Brain microvascular endothelial cell (primary cell): ENCODE measurements around the gene CERS6.
A peak's percentile ranks its signal among the peaks of the same experiment; 100 is the strongest.

ENCODE experiments used
- DNase-seq: peaks from one replicate; pipeline ENCODE4 v3.0.0-alpha.2; 2020
- H3K27ac ChIP-seq: fragments of 250-450 bp; sonication (Bioruptor Pico); 2 replicates; pipeline ENCODE4 v1.5.1; 2020; ENCODE audit warnings: mild to moderate bottlenecking, moderate library complexity
- H3K27me3 ChIP-seq: fragments of 250-450 bp; sonication (Bioruptor Pico); replicated peaks from 2 replicates; pipeline ENCODE4 v1.5.1; 2020; ENCODE audit warnings: mild to moderate bottlenecking
- H3K36me3 ChIP-seq: fragments of 250-450 bp; sonication (Bioruptor Pico); replicated peaks from 2 replicates; pipeline ENCODE4 v1.5.1; 2020; ENCODE audit warnings: mild to moderate bottlenecking
- H3K4me3 ChIP-seq: 2 replicates; pipeline ENCODE4 v1.5.1; 2011; ENCODE audit warnings: low read depth, mild to moderate bottlenecking, control low read depth, low read length, moderate library complexity
- CTCF ChIP-seq: IDR thresholded peaks from 2 replicates; pipeline ENCODE4 v1.5.1; 2011; ENCODE audit warnings: low read depth, mild to moderate bottlenecking, moderate library complexity, low read length, control low read depth, inconsistent platforms; ENCODE audit errors: missing control alignments
- in situ Hi-C: cut with HindIII; loops from 2 replicates; pipeline ENCODE4 v1.10.0; 2017; ENCODE audit warnings: low sequenced_read_pairs, low pct_ligation_motif_present

CERS6 gene

GRCh38 chr2:168448980-168449379 lies 7.1 kb upstream of the CERS6 start:
- in situ Hi-C loops, result no loop called here
- DNase-seq, result no peak
- H3K36me3 ChIP-seq, result no peaks in the 10 kb centered on the region
- no peak overlapping the region for H3K4me3 ChIP-seq
- H3K27ac ChIP-seq, result no peak overlapping the region
- no peak for TF ChIP-seq CTCF
- no peaks in the 10 kb centered on the region for H3K27me3 ChIP-seq

- no peaks in the 10 kb centered on the region for H3K27me3 ChIP-seq
- TF ChIP-seq CTCF, result no peak
- no peak overlapping the region for H3K4me3 ChIP-seq
- peak; percentile 40 for DNase-seq
- no peaks in the 10 kb centered on the region for H3K36me3 ChIP-seq
- in situ Hi-C loops, result no loop called here
- H3K27ac ChIP-seq, result no peak overlapping the region
These were observed 6.7 kb upstream of the CERS6 start for GRCh38 chr2:168449419-168449818.

DNA sequence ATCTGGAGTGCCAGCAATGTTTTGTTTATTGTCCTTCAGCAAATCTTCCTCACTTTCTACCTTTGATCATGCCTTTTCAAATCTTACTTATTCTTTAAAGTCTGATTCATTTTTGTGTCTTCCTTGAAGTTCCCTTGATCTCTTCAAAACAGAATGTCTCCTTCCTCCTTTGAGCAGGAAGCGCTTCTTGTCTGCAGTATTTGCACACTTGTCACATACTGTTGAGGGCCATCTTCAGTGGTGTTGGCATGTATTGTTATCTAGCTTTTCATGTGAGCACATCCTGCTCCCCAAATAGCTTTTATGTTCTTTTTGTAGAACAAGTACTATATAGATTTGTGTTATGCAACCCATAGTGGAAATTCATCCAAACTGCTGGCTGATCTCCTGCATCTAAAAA lies 5.9 kb upstream of the CERS6 start:
- Histone ChIP-seq H3K36me3 (no peaks in the 10 kb centered on the region), H3K27ac (no peak overlapping the region), H3K4me3 (no peak overlapping the region), H3K27me3 (no peaks in the 10 kb centered on the region)
- TF ChIP-seq CTCF, result no peak
- no peak for DNase-seq
- in situ Hi-C loops, result no loop called here

GRCh38 chr2:168450732-168451131 lies 5.3 kb upstream of the CERS6 start:
- no peak overlapping the region for H3K4me3 ChIP-seq
- in situ Hi-C loops, result no loop called here
- H3K27ac ChIP-seq, result no peak overlapping the region
- no peaks in the 10 kb centered on the region for H3K27me3 ChIP-seq
- TF ChIP-seq CTCF, result no peak
- no peaks in the 10 kb centered on the region for H3K36me3 ChIP-seq
- no peak for DNase-seq

DNA sequence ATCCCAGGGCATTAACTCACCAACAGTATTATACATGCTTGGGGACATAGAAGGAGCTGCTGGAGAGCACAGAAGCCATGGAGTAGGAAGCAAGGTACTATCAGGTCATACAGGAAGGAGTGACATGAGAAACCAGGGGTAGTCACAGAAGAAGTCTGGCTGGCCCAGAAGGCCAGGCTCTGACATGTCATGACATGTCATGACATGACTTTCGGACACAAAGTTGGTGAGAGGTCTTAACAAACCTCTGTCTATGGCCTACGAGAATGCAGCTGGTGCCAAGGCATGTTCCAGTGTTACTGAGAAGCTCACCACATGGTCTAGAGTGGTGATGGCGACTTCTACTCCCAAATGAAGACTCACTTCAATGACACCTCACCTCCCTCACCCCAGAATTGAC lies 3.3 kb upstream of the CERS6 start:
- DNase-seq, result no peak
- H3K36me3 ChIP-seq, result no peaks in the 10 kb centered on the region
- H3K27ac ChIP-seq, result no peak overlapping the region
- H3K4me3 ChIP-seq, result no peak overlapping the region
- in situ Hi-C loops, result no loop called here
- no peak for TF ChIP-seq CTCF
- H3K27me3 ChIP-seq, result no peaks in the 10 kb centered on the region

GRCh38 chr2:168453404-168453803 lies 2.7 kb upstream of the CERS6 start:
- no peaks in the 10 kb centered on the region for H3K36me3 ChIP-seq
- TF ChIP-seq CTCF, result no peak
- no peaks in the 10 kb centered on the region for H3K27me3 ChIP-seq
- in situ Hi-C loops, result no loop called here
- no peak overlapping the region for H3K27ac ChIP-seq
- no peak overlapping the region for H3K4me3 ChIP-seq
- DNase-seq, result no peak
